HepG2 (cell line): ENCODE results near the gene C16orf86. TPM values are rescaled to one million over a fixed set of nuclear protein-coding genes. Genes with fewer than 3 reads are reported as not detected.

Experiments used
- CBFB ChIP-seq: sonication (generic); formaldehyde crosslinking; IDR thresholded peaks from 2 replicates; pipeline ENCODE4 v1.4.0; 2020; ENCODE audit warnings: missing genetic modification reagents
- IKZF5 ChIP-seq: IDR thresholded peaks from 2 replicates; pipeline ENCODE4 v1.6.1; 2018; ENCODE audit warnings: missing genetic modification reagents, mild to moderate bottlenecking, missing compliant biosample characterization
- ISL2 ChIP-seq: sonication (generic); formaldehyde crosslinking; IDR thresholded peaks from 2 replicates; pipeline ENCODE4 v1.5.0; 2020; ENCODE audit warnings: missing genetic modification reagents
- PHF21A ChIP-seq: sonication (generic); formaldehyde crosslinking; IDR thresholded peaks from 2 replicates; pipeline ENCODE4 v1.5.0; 2020; ENCODE audit warnings: mild to moderate bottlenecking, missing genetic modification reagents
- POLR2AphosphoS2 ChIP-seq: IDR thresholded peaks from 2 replicates; pipeline ENCODE4 v1.6.1; 2011; ENCODE audit warnings: low read depth, low read length, improper control_type of control experiment
- RCOR2 ChIP-seq: IDR thresholded peaks from 2 replicates; pipeline ENCODE4 v1.6.1; 2016; ENCODE audit warnings: missing biosample characterization, missing genetic modification reagents
- U2AF1 ChIP-seq: fragments of 200-400 bp; formaldehyde crosslinking; optimal IDR thresholded peaks from 2 replicates; pipeline ENCODE3; 2017; ENCODE audit warnings: mild to moderate bottlenecking, low read depth, low read length
- ZBTB3 ChIP-seq: sonication (generic); formaldehyde crosslinking; IDR thresholded peaks from 2 replicates; pipeline ENCODE4 v1.4.0; 2020; ENCODE audit warnings: low read depth, mild to moderate bottlenecking, moderate library complexity, missing genetic modification reagents, borderline replicate concordance
- ZFX ChIP-seq: sonication (generic); formaldehyde crosslinking; IDR thresholded peaks from 2 replicates; pipeline ENCODE4 v1.4.0; 2020; ENCODE audit warnings: mild to moderate bottlenecking, low read depth, missing genetic modification reagents, moderate library complexity
- ZNF354B ChIP-seq: sonication (generic); formaldehyde crosslinking; IDR thresholded peaks from 2 replicates; pipeline ENCODE4 v1.8.0; 2022; ENCODE audit warnings: mild to moderate bottlenecking, missing genetic modification reagents
- ZNF574 ChIP-seq: sonication (generic); formaldehyde crosslinking; IDR thresholded peaks from 2 replicates; pipeline ENCODE4 v1.4.0; 2020; ENCODE audit warnings: missing genetic modification reagents
- ZNF646 ChIP-seq: sonication (generic); formaldehyde crosslinking; IDR thresholded peaks from 2 replicates; pipeline ENCODE4 v1.9.0; 2021; ENCODE audit warnings: mild to moderate bottlenecking, missing genetic modification reagents
- ZNF883 ChIP-seq: sonication (generic); formaldehyde crosslinking; IDR thresholded peaks from 2 replicates; pipeline ENCODE4 v1.5.1; 2020; ENCODE audit warnings: mild to moderate bottlenecking, missing genetic modification reagents; ENCODE audit errors: not compliant biosample characterization
- polyA plus RNA-seq, 8 experiments: library from polyadenylated mRNA; depleted of rRNA in 3 of 8; stranded (reverse) in 7 of 8; unstranded in 1 of 8; fragments of >200 nt; fragmentation: Illumina TruSeq in 4 of 8; extraction: Trizol in 4 of 8; gene quantifications; 2 replicates each; pipeline versions ENCODE4 v1.2.1 to v1.2.3, GENCODE V29; 2011 to 2016; ENCODE audit warnings: low read depth in 4 of 8, missing spikeins in 1 of 8, mixed read lengths in 1 of 8; ENCODE audit not compliant: insufficient read depth in 1 of 8
- total RNA-seq, 5 experiments: library from RNA; depleted of rRNA; stranded (reverse); fragments of >200 nt; fragmentation: Illumina TruSeq; extraction: Trizol; gene quantifications; 2 replicates each; pipeline ENCODE4 v1.2.3, GENCODE V29; 2016; ENCODE audit warnings: low read depth in 1 of 5
- TF ChIP-seq, protein P1 (sequence below): sonication (generic); formaldehyde crosslinking; IDR thresholded peaks from 2 replicates; pipeline ENCODE4 v1.4.0; 2020; ENCODE audit warnings: missing genetic modification reagents, borderline replicate concordance

Gene C16orf86
- total and polyA plus RNA-seq, 2 of the 13 experiments (the other 11 are each of a cell fraction or from before 2014, with no cell fraction given): 1.5 to 3.1 TPM

DNA sequence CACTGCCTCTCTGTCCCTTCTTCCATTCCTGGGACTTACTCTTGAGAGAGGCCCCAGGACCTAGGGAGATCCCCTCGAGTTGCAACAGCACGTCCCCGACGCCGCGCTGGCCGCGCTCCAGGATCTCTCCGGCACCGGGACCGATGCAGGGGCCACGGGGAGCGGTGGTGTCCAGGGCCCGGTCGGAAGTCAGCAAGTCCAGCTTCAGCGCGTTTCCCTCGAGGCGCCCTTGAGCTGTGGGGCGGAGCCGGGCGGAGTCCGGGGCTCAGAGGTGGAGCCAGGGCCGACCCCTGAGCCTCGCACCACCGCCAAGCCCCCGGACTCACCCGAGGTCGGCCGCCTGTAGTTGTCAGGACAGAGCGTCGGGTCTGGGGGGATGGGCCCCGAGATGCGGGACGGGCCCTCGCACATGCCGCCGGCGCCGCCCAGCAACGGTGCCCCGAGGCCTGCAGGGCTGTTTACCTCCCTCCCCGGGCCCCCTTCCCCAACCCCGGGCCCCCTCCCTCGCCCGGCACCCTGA lies 522 bp upstream of the C16orf86 start (continued):
- TF ChIP-seq U2AF1 (no peak), ZNF883 (CRISPR knock-in tag) (no peak), IKZF5 (no peak; the same call in 1 of the 2 replicates), RCOR2 (CRISPR knock-in tag) (no peak), CBFB (CRISPR knock-in tag) (no peak; the same call in 1 of the 2 replicates), POLR2AphosphoS2 (no peak), ZFX (CRISPR knock-in tag) (no peak), ZBTB3 (CRISPR knock-in tag) (no peak; the same call in 1 of the 2 replicates), ZNF354B (CRISPR knock-in tag) (0 out of 2 replicates have a peak, but pooled peaks have one; percentile 43), ZNF646 (CRISPR knock-in tag) (no peak), ZNF574 (CRISPR knock-in tag) (peak; percentile 34; the same call in 1 of the 2 replicates), PHF21A (CRISPR knock-in tag) (no peak; the same call in 1 of the 2 replicates), ISL2 (CRISPR knock-in tag) (no peak; the same call in 1 of the 2 replicates)
- TF ChIP-seq, protein P1, sequence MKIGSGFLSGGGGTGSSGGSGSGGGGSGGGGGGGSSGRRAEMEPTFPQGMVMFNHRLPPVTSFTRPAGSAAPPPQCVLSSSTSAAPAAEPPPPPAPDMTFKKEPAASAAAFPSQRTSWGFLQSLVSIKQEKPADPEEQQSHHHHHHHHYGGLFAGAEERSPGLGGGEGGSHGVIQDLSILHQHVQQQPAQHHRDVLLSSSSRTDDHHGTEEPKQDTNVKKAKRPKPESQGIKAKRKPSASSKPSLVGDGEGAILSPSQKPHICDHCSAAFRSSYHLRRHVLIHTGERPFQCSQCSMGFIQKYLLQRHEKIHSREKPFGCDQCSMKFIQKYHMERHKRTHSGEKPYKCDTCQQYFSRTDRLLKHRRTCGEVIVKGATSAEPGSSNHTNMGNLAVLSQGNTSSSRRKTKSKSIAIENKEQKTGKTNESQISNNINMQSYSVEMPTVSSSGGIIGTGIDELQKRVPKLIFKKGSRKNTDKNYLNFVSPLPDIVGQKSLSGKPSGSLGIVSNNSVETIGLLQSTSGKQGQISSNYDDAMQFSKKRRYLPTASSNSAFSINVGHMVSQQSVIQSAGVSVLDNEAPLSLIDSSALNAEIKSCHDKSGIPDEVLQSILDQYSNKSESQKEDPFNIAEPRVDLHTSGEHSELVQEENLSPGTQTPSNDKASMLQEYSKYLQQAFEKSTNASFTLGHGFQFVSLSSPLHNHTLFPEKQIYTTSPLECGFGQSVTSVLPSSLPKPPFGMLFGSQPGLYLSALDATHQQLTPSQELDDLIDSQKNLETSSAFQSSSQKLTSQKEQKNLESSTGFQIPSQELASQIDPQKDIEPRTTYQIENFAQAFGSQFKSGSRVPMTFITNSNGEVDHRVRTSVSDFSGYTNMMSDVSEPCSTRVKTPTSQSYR (CRISPR knock-in tag): peak; percentile 65; the same call in 1 of the 2 replicates
